Kasumi-1 (cell line): ENCODE results near the gene PPP6C.
A peak's percentile ranks its signal among the peaks of the same experiment; 100 is the strongest.
"Not testable (repeated sequence)": the region's sequence is repeated elsewhere in the genome, so short reads cannot be mapped to it uniquely, and the experiment has no call there.

Source experiments
- DNase-seq, 2 experiments: peaks; one replicate each; lab custom pipeline; 2025; lab: John Stamatoyannopoulos, UW

PPP6C gene

DNA sequence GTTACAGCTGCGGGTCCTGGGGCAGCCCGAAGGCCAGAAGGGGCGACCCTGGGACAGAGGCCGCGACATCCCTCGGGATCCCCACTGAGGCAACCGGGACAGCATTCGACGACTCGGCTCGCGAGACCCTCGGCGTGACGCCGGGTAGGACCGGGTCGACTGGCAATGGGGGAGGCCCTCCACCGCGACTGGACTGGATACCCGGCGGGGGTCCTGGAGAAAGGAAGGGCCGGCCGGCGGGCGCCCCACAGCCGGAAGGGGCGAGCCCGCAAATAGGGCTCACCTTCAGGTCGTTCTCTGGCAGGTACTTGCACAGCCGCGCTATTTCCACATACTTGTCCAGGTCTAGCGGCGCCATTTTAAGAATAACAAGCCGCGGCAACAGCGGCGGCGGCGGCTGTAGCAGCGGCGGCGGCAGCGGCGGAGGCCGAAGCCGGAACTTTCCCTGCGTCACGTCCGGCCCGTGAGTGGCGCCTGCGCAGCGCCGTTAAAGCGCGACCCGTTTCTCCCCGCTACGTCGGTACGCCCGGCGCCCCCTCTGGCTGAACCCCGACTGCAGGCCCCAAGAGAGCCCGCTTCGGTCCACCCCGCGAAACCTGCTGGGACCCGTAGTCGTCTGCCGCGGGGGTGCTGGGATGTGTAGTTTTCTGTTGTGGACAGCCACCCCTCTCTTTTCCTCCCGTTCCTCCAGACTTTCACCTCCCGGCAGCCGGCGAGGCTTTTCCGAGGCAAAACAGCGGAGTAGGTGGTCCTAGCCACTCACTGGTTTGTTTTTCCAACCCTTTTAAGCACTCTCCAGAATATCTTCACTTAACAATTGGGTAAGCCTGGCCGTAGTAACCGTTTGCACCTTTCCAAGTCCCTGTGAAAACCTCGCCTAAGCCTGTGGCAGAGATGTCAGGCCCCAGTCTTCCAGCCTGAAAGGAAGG is at the start of gene PPP6C:
PPP6C (minus strand) TSS at position 443 of the 929 bp plus-strand sequence; CDS start at position 358, 85 bp downstream.
- DNase-seq = peak; percentile 97

DNA sequence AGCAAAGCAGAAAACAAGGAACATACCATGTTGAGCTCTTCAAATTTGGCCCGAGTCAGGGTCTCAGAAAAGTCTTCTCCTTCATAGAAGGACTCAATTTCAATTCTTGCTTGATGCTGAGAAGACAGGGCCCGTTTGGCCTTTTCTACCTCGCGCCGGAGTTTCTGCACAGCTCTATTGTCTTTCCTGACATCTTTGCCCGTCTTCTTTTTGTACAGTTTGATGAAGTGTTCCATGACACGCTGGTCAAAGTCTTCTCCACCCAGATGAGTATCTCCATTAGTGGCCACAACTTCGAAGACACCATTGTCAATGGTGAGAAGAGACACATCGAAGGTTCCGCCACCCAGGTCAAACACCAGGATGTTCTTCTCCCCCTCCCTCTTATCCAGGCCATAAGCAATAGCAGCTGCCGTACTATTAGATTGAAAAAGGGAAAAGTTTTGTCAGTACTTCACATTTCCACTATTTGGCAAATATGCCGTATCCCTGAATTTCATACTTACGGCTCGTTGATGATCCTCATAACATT is 49.4 kb upstream of the PPP6C start:
- DNase-seq = no peak

DNA sequence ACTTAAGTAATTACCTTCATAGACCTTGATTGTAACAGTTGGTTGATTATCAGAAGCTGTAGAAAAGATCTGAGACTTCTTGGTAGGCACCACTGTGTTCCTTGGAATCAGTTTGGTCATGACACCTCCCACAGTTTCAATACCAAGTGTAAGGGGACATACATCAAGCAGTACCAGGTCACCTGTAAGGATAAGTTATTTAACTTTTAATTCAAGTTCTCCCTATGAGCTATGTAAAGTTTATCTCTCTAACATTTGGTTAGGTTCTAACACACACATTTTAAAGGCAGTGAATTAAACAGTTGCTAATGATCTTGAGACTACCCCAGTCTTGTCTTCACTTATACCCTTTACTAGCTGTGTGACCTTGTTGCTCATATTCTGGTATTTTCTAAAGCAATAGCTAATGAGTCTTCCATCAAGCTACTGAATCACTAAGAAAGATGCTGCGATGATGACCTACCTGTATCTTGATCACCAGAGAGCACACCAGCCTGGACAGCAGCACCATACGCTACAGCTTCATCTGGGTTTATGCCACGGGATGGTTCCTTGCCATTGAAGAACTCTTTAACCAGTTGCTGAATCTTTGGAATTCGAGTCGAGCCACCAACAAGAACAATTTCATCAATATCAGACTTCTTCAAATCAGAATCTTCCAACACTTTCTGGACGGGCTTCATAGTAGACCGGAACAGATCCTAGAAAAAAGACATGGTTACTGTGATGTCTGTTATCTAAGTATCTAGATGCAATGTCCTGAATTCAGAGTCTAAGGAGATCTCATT is 48.7 kb upstream of the PPP6C start:
- DNase-seq = no peak

DNA sequence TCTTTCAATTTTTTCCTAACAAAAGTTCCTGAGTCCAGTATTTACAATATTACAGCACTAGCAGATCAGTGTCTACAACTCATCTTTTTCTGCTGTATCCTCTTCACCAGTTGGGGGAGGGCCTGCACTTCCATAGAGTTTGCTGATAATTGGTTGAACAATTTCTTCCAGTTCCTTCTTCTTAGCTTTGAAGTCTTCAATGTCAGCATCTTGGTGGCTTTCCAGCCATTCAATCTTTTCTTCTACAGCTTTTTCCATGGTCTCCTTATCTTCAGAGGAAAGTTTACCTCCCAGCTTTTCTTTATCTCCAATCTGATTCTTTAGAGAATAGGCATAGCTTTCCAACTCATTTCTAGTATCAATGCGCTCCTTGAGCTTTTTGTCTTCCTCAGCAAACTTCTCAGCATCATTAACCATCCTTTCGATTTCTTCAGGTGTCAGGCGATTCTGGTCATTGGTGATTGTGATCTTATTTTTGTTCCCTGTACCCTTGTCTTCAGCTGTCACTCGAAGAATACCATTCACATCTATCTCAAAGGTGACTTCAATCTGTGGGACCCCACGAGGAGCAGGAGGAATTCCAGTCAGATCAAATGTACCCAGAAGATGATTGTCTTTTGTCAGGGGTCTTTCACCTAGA is 47.0 kb upstream of the PPP6C start:
- DNase-seq = not testable (repeated sequence)

DNA sequence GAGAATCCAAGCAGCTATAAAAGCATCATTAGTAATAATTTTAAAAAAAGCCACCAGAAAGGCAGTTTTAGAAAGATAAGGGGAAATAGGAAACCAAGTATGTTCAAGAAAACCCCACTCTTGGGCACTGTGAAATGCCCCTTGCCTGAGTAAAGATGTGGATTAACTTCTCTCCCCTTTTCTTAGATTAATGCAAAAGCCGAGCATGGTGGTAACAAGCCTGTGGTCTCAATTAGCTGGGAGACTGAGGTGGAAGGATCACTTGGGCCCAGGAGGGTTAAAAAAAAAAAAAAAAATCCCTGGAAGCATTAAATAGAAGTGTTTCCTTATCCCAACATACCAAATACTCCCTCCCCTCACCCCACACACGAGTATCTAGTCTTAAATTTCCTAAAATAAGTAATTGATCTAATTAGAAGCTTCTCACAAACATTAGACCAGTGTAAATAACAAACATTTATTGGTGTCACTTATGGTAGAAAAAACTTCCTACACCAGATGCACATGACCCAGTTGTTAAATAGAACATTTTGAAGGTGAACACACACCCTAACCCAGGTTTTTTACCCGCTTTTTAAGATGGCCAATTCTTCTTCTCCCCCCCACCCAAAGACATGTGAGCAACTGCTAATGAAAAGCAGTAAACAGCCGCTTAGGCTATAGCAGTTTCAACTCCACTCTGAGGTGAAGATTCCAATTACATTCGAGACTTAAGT is 46.4 kb upstream of the PPP6C start:
- DNase-seq = no peak

DNA sequence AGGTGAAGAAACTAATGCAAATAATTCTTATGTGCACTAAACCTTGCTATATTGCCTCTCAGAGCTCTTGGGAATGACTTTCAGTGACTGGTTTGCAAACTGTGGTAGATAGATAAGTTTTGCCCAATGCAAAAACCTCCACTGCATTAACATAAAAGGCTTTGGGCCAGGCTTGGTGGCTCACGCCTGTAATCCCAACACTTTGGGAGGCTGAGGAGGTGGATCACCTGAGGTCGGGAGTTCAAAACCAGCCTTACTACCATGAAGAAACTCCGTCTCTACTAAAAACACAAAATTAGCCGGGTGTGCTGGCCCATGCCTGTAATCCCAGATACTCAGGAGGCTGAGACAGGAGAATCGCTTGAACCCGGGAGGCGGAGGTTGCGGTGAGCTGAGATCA is 44.5 kb upstream of the PPP6C start:
- DNase-seq = not testable (repeated sequence)

DNA sequence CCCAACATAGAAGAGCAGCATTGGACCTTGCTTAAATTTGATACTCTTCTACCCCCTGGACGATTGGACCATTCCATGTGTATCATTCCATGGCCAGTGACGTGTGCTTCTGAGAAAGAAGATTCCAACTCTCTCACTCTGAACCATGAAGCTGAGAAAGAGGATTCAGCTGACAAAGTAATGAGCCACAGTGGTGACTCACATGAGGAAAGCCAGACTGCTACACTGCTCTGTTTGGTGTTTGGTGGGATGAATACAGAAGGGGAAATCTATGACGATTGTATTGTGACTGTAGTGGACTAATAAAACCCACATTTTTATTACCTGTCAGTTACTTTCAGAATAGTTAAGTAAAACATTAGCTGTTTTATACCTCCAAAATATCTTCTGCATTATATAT is 44.1 kb upstream of the PPP6C start:
- DNase-seq = peak in 1 of 2 experiments; percentile 18

DNA sequence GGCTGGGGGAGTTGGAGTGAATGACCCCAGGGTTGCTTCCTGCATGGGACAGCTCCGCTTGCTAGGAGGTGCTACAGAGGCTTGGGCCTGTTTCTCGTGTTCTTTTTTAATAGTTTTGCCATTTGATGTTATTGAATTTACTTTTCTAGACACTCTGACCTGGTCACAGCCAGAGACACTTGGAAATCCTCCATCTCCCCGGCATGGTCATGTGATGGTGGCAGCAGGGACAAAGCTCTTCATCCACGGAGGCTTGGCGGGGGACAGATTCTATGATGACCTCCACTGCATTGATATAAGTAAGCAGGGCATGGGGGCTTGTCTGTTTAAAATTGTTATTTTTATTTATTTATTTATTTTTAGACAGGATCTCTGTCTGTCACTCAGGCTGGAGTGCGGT is 38.2 kb upstream of the PPP6C start:
- no peak for DNase-seq

DNA sequence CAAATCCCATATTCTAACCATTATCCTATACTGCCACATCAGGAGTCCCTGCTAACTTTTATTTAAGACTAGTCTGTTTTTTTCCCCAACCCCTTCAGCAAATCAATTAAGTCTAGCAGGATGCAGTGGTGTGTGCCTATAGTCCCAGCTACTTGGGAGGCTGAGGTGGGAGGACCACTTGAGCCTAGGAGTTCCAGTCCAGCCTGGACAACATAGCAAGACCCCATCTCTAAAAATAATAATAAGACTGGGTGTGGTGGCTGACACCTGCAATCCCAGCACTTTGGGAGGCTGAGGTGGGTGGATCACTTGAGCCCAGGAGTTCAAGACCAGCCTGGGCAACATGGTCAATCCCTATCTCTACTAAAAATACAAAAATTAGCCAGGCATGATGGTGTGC is 35.3 kb upstream of the PPP6C start:
- DNase-seq = not testable (repeated sequence)

DNA sequence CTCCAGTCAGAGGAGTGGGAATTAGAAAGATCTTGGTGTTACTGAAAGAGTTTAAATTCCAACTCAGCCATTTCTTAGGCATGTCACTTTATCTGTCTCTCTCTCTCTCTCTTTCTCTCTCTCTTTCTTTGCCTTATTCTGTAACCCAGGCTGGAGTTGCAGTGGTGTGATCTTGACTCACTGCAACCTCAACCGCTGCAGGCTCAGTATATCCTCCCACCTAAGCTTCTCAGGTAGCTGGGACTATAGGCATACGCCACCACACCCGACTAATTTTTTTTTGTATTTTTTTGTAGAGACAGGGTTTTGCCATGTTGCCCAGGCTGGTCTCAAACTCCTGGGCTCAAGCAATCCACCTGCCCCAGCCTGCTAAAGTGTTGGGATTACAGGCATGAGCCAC is 29.0 kb upstream of the PPP6C start:
- no peak for DNase-seq

DNA sequence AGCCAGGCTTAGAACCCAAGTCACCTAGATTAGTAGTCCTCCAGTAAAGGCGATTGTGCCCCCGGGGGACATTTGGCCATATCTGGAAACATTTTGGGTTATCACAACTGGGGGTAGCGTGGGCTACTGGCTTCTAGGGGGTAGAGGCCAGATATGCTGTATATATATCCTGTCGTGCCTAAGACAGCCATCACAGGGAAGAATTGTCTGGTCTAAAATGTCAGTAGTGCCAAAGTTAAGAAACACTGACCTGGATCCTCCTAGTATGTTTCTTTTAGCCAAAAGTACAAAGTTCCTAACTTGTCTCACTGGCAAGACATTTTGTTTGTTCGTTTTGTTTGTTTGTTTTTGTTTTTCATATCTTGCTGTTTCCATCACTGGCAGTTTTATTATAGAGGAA is 24.6 kb upstream of the PPP6C start:
- DNase-seq = no peak

DNA sequence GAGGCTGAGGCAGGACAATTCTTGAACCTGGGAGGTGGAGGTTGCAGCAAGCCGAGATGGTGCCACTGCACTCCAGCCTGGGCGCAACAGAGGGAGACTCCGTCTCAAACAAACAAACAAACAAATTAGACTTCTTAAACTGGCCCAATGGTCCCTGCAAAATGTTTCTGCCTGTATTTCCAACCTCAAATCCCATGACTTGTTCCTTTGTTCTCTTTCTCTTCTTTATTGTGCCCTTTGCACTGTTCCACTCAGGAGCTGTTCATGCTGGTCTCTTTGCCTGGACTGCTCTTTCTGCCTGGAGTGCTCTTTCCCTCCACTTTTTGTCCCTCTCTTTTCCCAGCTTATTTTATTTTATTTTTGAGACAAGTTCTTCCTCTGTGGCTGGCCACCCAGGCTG is 14.9 kb upstream of the PPP6C start:
- no peak for DNase-seq

DNA sequence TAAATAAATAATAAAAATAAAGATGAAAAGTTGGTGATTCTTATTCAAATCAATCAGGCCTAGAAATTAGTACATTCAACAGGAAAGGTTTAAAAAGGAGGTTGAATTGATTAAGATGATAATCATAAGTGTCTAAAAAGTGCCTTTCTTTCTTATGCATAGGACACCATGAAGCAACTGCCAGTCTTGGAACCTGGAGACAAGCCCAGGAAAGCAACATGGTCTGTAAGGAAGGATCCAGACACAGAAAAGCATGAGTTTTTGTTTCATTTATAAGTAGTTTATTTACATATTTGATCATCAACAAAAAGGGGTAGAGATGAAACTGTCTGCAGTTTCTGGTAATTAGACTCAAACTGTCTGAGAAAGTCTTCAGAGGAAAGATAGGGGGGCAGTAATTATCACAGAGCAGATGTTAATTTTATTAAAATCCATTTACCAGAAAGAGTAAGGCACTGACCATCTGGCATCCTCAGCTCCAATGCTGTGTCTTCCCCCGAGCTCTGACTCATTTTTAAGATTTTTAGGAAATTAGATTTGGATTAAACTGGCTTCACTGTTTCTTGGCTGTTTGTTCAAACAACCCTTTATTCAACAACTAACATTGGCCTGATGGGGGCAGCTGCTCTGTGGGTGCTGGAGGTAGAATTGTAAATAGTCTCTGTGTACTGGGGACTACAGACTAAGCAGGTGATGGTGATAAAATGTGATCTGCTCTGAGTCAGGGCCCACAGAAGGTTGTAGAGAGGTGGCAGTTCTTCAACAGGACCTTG is 13.4 kb upstream of the PPP6C start:
- DNase-seq = no peak

DNA sequence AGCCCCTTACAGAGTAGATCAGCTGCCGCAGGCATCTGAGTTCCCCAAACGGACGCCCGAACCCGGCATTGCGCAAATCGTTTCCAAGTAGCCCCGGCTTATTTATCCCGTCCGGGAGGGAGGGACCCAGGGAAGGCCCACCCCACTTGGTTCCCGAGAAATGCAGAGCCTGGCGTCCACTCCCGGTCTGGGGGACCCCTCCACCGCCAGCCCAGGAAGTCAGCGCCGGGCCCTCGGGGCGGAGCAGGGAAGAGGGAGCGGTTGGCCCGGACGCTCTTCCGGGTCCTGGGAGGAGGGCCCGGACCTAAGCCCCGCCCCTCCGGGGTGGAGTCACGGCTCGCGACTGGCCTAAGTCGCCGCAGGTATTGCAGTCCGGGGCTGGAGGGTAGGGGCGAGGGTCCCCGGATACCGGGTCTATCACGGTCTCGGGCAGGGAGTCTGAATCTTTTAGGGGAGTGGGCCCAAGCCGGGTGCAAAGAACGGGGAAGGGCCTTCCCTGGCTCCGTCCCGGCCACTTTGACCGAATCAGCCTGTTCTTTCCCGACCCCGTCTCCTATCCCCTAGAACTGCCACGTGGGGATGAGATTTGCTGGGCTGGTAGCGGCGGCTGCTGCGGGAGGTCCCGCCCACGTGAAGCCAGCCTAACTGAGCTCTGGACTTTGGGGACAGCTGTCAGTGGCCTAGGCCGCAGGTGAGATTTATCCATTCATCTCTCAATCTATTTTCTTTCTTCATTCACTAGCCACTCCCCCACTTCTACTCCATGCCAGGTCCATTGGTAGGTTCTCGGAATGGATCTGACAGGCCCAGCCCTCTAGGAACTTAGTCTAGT is 10.8 kb upstream of the PPP6C start, which contains the start of gene RABEPK:
RABEPK (plus strand) TSS at position 327 of the 832 bp plus-strand sequence. CDS start 2,472 bp downstream, outside the sequence.
- DNase-seq = peak; percentile 90 to 91

DNA sequence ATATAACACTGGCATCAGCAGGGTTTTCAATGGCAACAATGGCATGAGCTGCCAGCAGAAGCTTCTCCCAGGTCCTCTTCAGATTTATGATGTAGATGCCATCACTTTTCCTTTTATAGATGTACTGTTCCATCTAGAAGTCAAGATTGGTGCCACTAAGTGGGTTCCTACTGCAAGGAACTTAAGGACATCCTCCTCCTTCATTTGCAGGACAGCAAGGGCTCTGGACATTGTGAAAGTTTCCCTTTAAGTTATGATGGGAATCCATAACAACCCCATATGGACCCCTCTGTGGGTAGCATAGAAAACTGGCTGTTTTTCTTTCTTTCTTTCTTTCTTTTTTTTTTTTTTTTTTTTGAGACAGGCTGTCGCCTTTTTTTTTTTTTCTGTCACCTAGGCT is 6.0 kb upstream of the PPP6C start:
- not testable (repeated sequence) for DNase-seq

DNA sequence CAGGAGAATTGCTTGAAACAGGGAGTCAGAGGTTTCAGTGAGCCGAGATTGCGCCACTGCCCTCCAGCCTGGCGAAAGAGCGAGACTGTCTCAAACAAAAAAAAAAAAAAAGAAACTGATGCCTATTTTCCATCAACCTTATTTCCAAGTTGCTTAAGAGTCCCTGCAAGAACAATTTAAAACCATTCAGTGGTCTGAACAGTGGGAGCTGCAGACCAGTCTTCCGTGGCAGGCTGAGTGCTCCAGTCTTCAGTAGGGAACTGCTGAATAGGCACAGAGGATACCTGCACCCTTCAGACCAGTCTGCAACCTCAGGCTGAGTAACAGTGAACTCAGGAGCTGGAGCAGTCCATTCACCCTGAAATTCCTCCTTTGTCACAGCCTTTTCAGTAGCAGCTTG is 4.9 kb upstream of the PPP6C start:
- DNase-seq = not testable (repeated sequence)

DNA sequence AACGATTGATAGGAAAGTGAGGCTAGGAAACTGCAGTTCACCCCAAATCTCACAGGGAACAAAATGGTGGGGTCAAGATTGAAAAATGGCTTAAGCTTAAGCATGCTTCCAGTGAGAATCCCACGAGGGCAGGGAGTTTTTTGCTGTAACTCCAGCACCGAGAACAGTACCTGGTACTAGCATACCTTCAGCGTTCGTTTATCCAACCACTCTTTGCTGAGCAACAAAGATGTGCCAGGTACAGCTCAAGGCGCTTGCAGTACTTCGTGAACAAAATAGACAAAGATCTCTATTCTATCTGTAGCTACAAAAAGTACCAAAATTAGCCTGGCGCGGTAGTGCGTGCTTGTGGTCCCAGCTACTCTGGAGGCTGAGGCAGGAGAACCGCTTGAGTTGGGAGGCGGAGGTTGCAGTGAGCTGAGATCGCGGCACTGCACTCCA is 778 bp upstream of the PPP6C start:
- DNase-seq = no peak

DNA sequence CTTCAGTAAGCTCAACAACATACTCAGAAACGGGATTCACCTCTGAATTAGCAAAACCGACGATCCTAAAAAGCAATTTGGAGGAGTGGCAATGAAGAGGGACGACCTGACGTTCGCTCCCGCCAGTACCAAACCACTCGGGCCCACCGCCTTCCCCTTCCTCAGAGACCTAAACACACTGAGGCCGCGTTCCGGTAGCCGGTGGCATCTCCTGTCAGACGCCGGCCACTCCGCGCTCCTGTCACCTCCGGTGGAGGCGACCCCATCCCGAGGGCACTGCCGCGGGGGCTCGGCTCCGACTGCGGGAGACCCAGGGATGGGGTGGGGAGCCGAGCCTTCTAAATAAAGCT is 617 bp downstream of the PPP6C start:
- peak in 1 of 2 experiments; percentile 57 for DNase-seq

DNA sequence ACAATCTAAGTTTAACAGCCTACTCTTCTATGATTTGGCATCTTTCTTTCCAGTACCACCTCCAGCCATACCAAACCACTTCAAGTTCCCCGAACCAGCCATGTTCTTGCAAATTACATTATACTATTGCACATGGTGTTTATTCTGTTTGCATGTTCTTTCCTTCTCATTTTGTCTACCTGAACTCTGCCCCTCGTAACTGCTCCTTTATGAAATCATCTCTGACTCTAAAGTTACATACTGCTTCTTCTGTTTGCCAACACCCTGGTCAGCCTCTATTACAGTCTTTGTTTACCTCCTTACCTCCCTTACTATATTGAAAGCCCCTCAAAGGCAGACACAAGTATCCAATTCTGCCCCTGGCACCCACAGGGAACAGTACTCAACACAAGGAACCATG is 6.0 kb downstream of the PPP6C start:
- no peak for DNase-seq

DNA sequence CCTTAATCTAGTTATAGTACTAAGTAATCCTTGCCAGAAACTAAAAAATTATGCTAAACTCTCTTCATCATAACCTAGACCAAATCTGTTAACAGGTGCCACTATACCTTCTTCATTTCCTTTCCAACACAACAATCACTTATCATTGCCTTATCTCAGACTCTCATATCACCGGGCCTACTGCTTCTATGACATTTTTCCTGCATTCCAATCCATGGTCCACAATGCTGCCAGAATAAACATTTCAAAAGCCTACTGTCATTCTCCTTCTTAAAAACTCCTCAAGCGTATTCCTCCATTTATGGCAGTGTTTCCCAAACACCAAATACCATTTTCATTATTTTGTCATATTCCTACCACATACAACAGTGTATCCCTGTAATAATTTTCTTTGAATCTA is 6.5 kb downstream of the PPP6C start:
- no peak for DNase-seq
